Suprapubic skin (tissue), 4 donors: ENCODE measurements around the gene TREML2.

Experiments used
- CTCF ChIP-seq, 2 donors: fragments of 200-600 bp in 1 of 2; fragments of 450-650 bp in 1 of 2; sonication (generic) in 1 of 2; IDR thresholded peaks; one replicate each; pipeline ENCODE4 v1.5.1; 2016 to 2019; ENCODE audit warnings: antibody characterized with exemption in 2 of 2, mild to moderate bottlenecking in 1 of 2, moderate library complexity in 1 of 2
- EP300 ChIP-seq: sonication (generic); formaldehyde crosslinking; IDR thresholded peaks from one replicate; pipeline ENCODE4 v1.6.1; 2017; ENCODE audit warnings: antibody characterized with exemption
- POLR2A ChIP-seq, 2 donors: fragments of 450-650 bp; IDR thresholded peaks; one replicate each; pipeline ENCODE4 v1.6.1; 2017; ENCODE audit warnings: antibody characterized with exemption in 2 of 2, mild to moderate bottlenecking in 2 of 2, moderate library complexity in 2 of 2
- POLR2AphosphoS5 ChIP-seq, 3 donors: sonication (generic); formaldehyde crosslinking; IDR thresholded peaks; one replicate each; pipeline ENCODE4 v1.6.1; 2017; ENCODE audit warnings: antibody characterized with exemption in 3 of 3

- TF ChIP-seq CTCF (IDR thresholded peaks at IDR 0.05) (no peak), POLR2AphosphoS5 (IDR thresholded peaks at IDR 0.05) (no peak), POLR2A (IDR thresholded peaks at IDR 0.05) (no peak), EP300 (no peak)
Measured at GRCh38 chr6:41209547-41210320, 8.8 kb upstream of the TREML2 start.
